CD4-positive, alpha-beta memory T cell (primary cell): Measurements from ENCODE around the gene OR8K3. TPM values are rescaled to one million over a fixed set of nuclear protein-coding genes. Genes with fewer than 3 reads are reported as not detected.

Experiments
- CTCF ChIA-PET: fragments of 350-600 bp; sonication (Branson Sonifier 250); formaldehyde crosslinking; loops from one replicate; lab custom pipeline; 2021; ENCODE audit warnings: inconsistent platforms; ENCODE audit not compliant: partially characterized antibody; lab: Charles Lee
- POLR2A ChIA-PET: fragments of 350-600 bp; sonication (Branson Sonifier 250); formaldehyde crosslinking; loops from one replicate; lab custom pipeline; 2021; ENCODE audit not compliant: partially characterized antibody; lab: Charles Lee
- DNase-seq, 5 donors: peaks; one replicate each; pipeline versions ENCODE4 v3.0.0 to v3.0.0-alpha.2; 2020 to 2022; ENCODE audit warnings: mixed read lengths in 1 of 5
- H3K27ac ChIP-seq: one replicate; pipeline ENCODE4 v1.7.0; 2013; ENCODE audit warnings: low read depth, low read length
- H3K27me3 ChIP-seq: 2 replicates; pipeline ENCODE4 v1.7.0; 2013; ENCODE audit warnings: mild to moderate bottlenecking, low read length, moderate library complexity; ENCODE audit not compliant: insufficient read depth
- H3K36me3 ChIP-seq: 2 replicates; pipeline ENCODE4 v1.7.0; 2013; ENCODE audit warnings: mild to moderate bottlenecking, low read length, moderate library complexity; ENCODE audit not compliant: insufficient read depth
- H3K4me1 ChIP-seq: 2 replicates; pipeline ENCODE4 v1.7.0; 2013; ENCODE audit warnings: mild to moderate bottlenecking, low read length, moderate library complexity; ENCODE audit not compliant: insufficient read depth
- H3K4me3 ChIP-seq, 2 donors: one replicate each; pipeline ENCODE4 v1.7.0; 2013; ENCODE audit warnings: low read length in 2 of 2, mild to moderate bottlenecking in 1 of 2
- H3K9me3 ChIP-seq, 2 donors: one replicate each; pipeline ENCODE4 v1.7.0; 2013; ENCODE audit warnings: low read length in 2 of 2, control low read depth in 1 of 2; ENCODE audit not compliant: control insufficient read depth in 1 of 2
- H3K27ac Mint-ChIP-seq, 7 donors: one replicate each; pipeline ENCODE4 v1.8.0; 2020 to 2021; ENCODE audit warnings: mixed read lengths in 7 of 7, mild to moderate bottlenecking in 6 of 7, inconsistent platforms in 3 of 7, moderate library complexity in 3 of 7
- H3K27me3 Mint-ChIP-seq, 2 donors: one replicate each; pipeline ENCODE4 v1.8.0; 2020 to 2021; ENCODE audit warnings: mixed read lengths in 2 of 2
- H3K36me3 Mint-ChIP-seq, 2 donors: one replicate each; pipeline ENCODE4 v1.8.0; 2020 to 2021; ENCODE audit warnings: mixed read lengths in 2 of 2, inconsistent platforms in 1 of 2, mild to moderate bottlenecking in 1 of 2
- H3K4me1 Mint-ChIP-seq, 4 donors: one replicate each; pipeline ENCODE4 v1.8.0; 2020 to 2021; ENCODE audit warnings: mixed read lengths in 4 of 4, mild to moderate bottlenecking in 1 of 4
- H3K4me3 Mint-ChIP-seq, 8 donors: one replicate each; pipeline ENCODE4 v1.8.0; 2020 to 2021; ENCODE audit warnings: mixed read lengths in 8 of 8, mild to moderate bottlenecking in 7 of 8, moderate library complexity in 6 of 8, inconsistent platforms in 3 of 8
- H3K9me3 Mint-ChIP-seq, 8 donors: one replicate each; pipeline ENCODE4 v1.8.0; 2020 to 2021; ENCODE audit warnings: mixed read lengths in 8 of 8, mild to moderate bottlenecking in 5 of 8, inconsistent platforms in 3 of 8, moderate library complexity in 1 of 8
- intact Hi-C: fragments of 100-400 bp; cut with micrococcal nuclease; formaldehyde crosslinking; loops from one replicate; pipeline ENCODE4 v1.15.1; 2023
- polyA plus RNA-seq, 2 donors: library from polyadenylated mRNA; unstranded; fragments of 300-500 nt; fragmentation: Illumina TruSeq; gene quantifications; one replicate each; pipeline ENCODE4 v1.2.3, GENCODE V29; 2021
- total RNA-seq, 2 experiments: library from RNA; stranded (reverse); gene quantifications; one replicate each; pipeline ENCODE4 v1.2.3, GENCODE V29; 2021

OR8K3 gene
- total and polyA plus RNA-seq, 4 experiments from 2014 or later: not detected

- no peaks in the 10 kb centered on the region for H3K4me1 Mint-ChIP-seq
- Histone ChIP-seq H3K27me3 (no peaks in the 10 kb centered on the region), H3K4me1 (no peaks in the 10 kb centered on the region), H3K27ac (no peak overlapping the region), H3K4me3 (no peak overlapping the region), H3K36me3 (no peaks in the 10 kb centered on the region), H3K9me3 (no peaks in the 10 kb centered on the region)
- ChIA-PET POLR2A (no interaction called here), CTCF (no interaction called here)
- intact Hi-C loops: no loop called here
- DNase-seq: no peak
- H3K9me3 Mint-ChIP-seq: peaks cover 0 to 29% (median 14%) of the 10 kb centered on the region in 8 donors
- no peak overlapping the region for H3K4me3 Mint-ChIP-seq
- H3K27me3 Mint-ChIP-seq: no peaks in the 10 kb centered on the region
- no peaks in the 10 kb centered on the region for H3K36me3 Mint-ChIP-seq
- H3K27ac Mint-ChIP-seq: no peak overlapping the region
Measured at GRCh38 chr11:56333156-56333555, 18.2 kb downstream of the OR8K3 start.

DNA sequence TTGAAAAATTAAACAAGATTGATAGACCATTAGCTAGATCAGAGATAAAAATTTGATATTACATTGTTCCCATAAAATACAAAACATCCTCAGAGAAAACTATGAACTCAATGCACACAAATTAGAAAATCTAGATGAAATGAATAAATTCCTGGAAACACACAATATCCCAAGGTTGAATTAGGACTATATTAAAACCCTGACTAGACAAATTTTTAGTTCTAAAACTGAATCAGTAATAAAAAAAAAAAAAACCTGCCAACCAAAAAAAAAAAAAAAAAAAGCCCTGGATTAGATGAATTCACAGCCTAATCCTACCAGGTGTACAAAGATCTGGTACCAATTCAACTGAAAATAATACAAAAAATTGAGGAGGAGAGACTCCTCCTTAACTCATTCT is 25.3 kb downstream of the OR8K3 start:
- H3K27ac Mint-ChIP-seq: no peak overlapping the region
- DNase-seq: no peak
- peaks cover 5 to 40% (median 27%) of the 10 kb centered on the region in 8 donors for H3K9me3 Mint-ChIP-seq
- Histone ChIP-seq H3K4me3 (no peak overlapping the region), H3K36me3 (no peaks in the 10 kb centered on the region), H3K27ac (no peak overlapping the region), H3K27me3 (no peaks in the 10 kb centered on the region), H3K4me1 (no peaks in the 10 kb centered on the region), H3K9me3 (no peaks in the 10 kb centered on the region)
- no peaks in the 10 kb centered on the region for H3K4me1 Mint-ChIP-seq
- no peak overlapping the region for H3K4me3 Mint-ChIP-seq
- ChIA-PET CTCF (no interaction called here), POLR2A (no interaction called here)
- no peaks in the 10 kb centered on the region for H3K27me3 Mint-ChIP-seq
- no peaks in the 10 kb centered on the region for H3K36me3 Mint-ChIP-seq
- intact Hi-C loops: no loop called here

DNA sequence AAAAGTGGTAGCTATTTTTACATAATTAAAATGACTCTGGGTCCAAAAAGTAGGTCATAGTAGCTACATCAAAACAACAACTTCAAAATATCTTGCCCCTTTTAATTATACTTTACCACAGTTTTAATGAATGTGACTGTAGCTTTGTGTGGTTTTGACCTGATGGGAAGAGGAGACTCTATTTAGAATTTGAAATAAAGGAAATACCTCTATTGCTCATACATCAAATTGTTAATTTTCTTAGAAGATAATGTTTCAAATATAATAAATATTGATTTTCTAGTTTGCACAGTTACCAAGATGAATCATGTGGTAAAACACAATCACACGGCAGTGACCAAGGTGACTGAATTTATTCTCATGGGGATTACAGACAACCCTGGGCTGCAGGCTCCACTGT is 30.8 kb downstream of the OR8K3 start, which contains the start of gene OR8K1:
TSS of gene OR8K1 (plus strand) at position 301 of the 400 bp plus-strand sequence. CDS start at position 301, 0 bp downstream.
- no peak within 1 kb of the TSS for H3K4me3 Mint-ChIP-seq
- H3K36me3 Mint-ChIP-seq: no peaks in the 10 kb centered on the region
- POLR2A ChIA-PET: no interaction called here
- H3K4me1 ChIP-seq: no peaks in the 10 kb centered on the region
- H3K9me3 ChIP-seq: no peaks in the 10 kb centered on the region
- DNase-seq: no peak
- no peaks in the 10 kb centered on the region for H3K4me1 Mint-ChIP-seq
- no peaks in the 10 kb centered on the region for H3K36me3 ChIP-seq
- CTCF ChIA-PET: interaction anchor here (1.0 kb wide), 1 partner anchor 9 kb away, joined by 3 read pairs; no protein-coding TSS in a partner anchor
- no peaks in the 10 kb centered on the region for H3K27me3 Mint-ChIP-seq
- peaks cover 1 to 30% (median 15%) of the 10 kb centered on the region in 8 donors for H3K9me3 Mint-ChIP-seq
- intact Hi-C loops: no loop called here
- no peak within 1 kb of the TSS for H3K27ac Mint-ChIP-seq
- no peak within 1 kb of the TSS for H3K4me3 ChIP-seq
- H3K27ac ChIP-seq: no peak within 1 kb of the TSS
- H3K27me3 ChIP-seq: no peaks in the 10 kb centered on the region

- Histone ChIP-seq H3K4me1 (no peaks in the 10 kb centered on the region), H3K27me3 (no peaks in the 10 kb centered on the region), H3K9me3 (peaks cover 0 to 4% of the 10 kb centered on the region in 2 donors), H3K4me3 (no peak within 1 kb of the TSS), H3K27ac (no peak within 1 kb of the TSS), H3K36me3 (no peaks in the 10 kb centered on the region)
- no peaks in the 10 kb centered on the region for H3K27me3 Mint-ChIP-seq
- ChIA-PET POLR2A (no interaction called here), CTCF (no interaction called here)
- no peaks in the 10 kb centered on the region for H3K4me1 Mint-ChIP-seq
- intact Hi-C loops: no loop called here
- H3K27ac Mint-ChIP-seq: no peak within 1 kb of the TSS
- no peaks in the 10 kb centered on the region for H3K36me3 Mint-ChIP-seq
- peaks cover 0 to 17% (median 8%) of the 10 kb centered on the region in 8 donors for H3K9me3 Mint-ChIP-seq
- H3K4me3 Mint-ChIP-seq: no peak within 1 kb of the TSS
- no peak for DNase-seq
Measured at GRCh38 chr11:56353991-56354390, 39.0 kb downstream of the OR8K3 start, which contains the start of gene OR8J1. Gene OR8J1 (plus strand): TSS chr11:56354291. CDS start chr11:56360247, 5,956 bp downstream.

Other genes with a start within 250 kb of the OR8K3 start
- gene OR8I2, start 221.8 kb upstream of the OR8K3 start, total RNA-seq: not detected
- not detected for gene OR8I2, start 221.8 kb upstream of the OR8K3 start, polyA plus RNA-seq
- not detected for gene OR8H2, start 211.5 kb upstream of the OR8K3 start, total RNA-seq
- gene OR8H2, start 211.5 kb upstream of the OR8K3 start, polyA plus RNA-seq: not detected
- not detected for gene OR8H3, start 192.8 kb upstream of the OR8K3 start, total RNA-seq
- gene OR8H3, start 192.8 kb upstream of the OR8K3 start, polyA plus RNA-seq: not detected
- not detected for gene OR8J3, start 174.9 kb upstream of the OR8K3 start, total RNA-seq
- gene OR8J3, start 174.9 kb upstream of the OR8K3 start, polyA plus RNA-seq: not detected
- gene OR8K5, start 154.8 kb upstream of the OR8K3 start, total RNA-seq: not detected
- gene OR8K5, start 154.8 kb upstream of the OR8K3 start, polyA plus RNA-seq: not detected
- not detected for gene OR5J2, start 138.5 kb upstream of the OR8K3 start, total RNA-seq
- gene OR5J2, start 138.5 kb upstream of the OR8K3 start, polyA plus RNA-seq: not detected
- not detected for gene OR5T2, start 80.9 kb upstream of the OR8K3 start, total RNA-seq
- not detected for gene OR5T2, start 80.9 kb upstream of the OR8K3 start, polyA plus RNA-seq
- not detected for gene OR5T3, start 62.9 kb upstream of the OR8K3 start, total RNA-seq
- gene OR5T3, start 62.9 kb upstream of the OR8K3 start, polyA plus RNA-seq: not detected
- gene OR5T1, start 41.0 kb upstream of the OR8K3 start, total RNA-seq: not detected
- not detected for gene OR5T1, start 41.0 kb upstream of the OR8K3 start, polyA plus RNA-seq
- not detected for gene OR8H1, start 22.9 kb upstream of the OR8K3 start, total RNA-seq
- gene OR8H1, start 22.9 kb upstream of the OR8K3 start, polyA plus RNA-seq: not detected
- not detected for gene OR8K1, start 30.9 kb downstream of the OR8K3 start, total RNA-seq
- gene OR8K1, start 30.9 kb downstream of the OR8K3 start, polyA plus RNA-seq: not detected
- gene OR8J1, start 39.1 kb downstream of the OR8K3 start, total RNA-seq: not detected
- gene OR8J1, start 39.1 kb downstream of the OR8K3 start, polyA plus RNA-seq: not detected
- not detected for gene OR8U1, start 60.5 kb downstream of the OR8K3 start, total RNA-seq
- not detected for gene OR8U1, start 60.5 kb downstream of the OR8K3 start, polyA plus RNA-seq
- not detected for gene OR5AL1, start 97.6 kb downstream of the OR8K3 start, total RNA-seq
- gene OR5AL1, start 97.6 kb downstream of the OR8K3 start, polyA plus RNA-seq: not detected
- gene OR5M3, start 158.2 kb downstream of the OR8K3 start, total RNA-seq: not detected
- not detected for gene OR5M3, start 158.2 kb downstream of the OR8K3 start, polyA plus RNA-seq
- not detected for gene OR5M8, start 176.2 kb downstream of the OR8K3 start, total RNA-seq
- not detected for gene OR5M8, start 176.2 kb downstream of the OR8K3 start, polyA plus RNA-seq
- not detected for gene OR5M11, start 228.1 kb downstream of the OR8K3 start, total RNA-seq
- gene OR5M11, start 228.1 kb downstream of the OR8K3 start, polyA plus RNA-seq: not detected